GM12875 (cell line): ENCODE measurements around the gene ZNF467.

Source experiments
- H3K4me3 ChIP-seq: one replicate; pipeline ENCODE4 v1.5.1; 2011; ENCODE audit warnings: low read depth, low read length, control low read depth
- TF ChIP-seq, protein P1 (sequence below): IDR thresholded peaks from 2 replicates; pipeline ENCODE4 v1.5.1; 2011; ENCODE audit warnings: low read depth, mild to moderate bottlenecking, control low read depth, inconsistent platforms, low read length, moderate library complexity, borderline replicate concordance; ENCODE audit not compliant: insufficient read depth

ZNF467 gene

DNA sequence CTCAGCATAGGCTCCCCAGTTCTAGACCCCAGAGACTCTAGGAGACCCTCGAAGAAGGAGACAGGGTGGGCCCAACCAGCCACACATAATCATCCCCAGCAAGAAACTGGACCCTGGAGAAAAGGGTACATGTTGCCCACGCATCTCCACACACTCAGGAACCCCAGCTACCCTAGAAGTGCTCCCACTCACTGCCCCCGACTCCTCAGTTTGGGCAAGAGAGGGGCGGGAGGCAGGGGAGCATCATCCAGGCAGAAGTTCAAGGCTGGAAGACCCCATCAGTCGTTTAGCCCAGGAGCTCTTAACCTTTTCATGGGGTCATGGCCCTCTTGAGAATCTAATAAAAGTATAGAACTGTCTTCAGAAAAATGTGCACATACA, 1.8 kb upstream of the ZNF467 start:
- no peak overlapping the region for H3K4me3 ChIP-seq
- TF ChIP-seq, protein P1, sequence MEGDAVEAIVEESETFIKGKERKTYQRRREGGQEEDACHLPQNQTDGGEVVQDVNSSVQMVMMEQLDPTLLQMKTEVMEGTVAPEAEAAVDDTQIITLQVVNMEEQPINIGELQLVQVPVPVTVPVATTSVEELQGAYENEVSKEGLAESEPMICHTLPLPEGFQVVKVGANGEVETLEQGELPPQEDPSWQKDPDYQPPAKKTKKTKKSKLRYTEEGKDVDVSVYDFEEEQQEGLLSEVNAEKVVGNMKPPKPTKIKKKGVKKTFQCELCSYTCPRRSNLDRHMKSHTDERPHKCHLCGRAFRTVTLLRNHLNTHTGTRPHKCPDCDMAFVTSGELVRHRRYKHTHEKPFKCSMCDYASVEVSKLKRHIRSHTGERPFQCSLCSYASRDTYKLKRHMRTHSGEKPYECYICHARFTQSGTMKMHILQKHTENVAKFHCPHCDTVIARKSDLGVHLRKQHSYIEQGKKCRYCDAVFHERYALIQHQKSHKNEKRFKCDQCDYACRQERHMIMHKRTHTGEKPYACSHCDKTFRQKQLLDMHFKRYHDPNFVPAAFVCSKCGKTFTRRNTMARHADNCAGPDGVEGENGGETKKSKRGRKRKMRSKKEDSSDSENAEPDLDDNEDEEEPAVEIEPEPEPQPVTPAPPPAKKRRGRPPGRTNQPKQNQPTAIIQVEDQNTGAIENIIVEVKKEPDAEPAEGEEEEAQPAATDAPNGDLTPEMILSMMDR: no peak

DNA sequence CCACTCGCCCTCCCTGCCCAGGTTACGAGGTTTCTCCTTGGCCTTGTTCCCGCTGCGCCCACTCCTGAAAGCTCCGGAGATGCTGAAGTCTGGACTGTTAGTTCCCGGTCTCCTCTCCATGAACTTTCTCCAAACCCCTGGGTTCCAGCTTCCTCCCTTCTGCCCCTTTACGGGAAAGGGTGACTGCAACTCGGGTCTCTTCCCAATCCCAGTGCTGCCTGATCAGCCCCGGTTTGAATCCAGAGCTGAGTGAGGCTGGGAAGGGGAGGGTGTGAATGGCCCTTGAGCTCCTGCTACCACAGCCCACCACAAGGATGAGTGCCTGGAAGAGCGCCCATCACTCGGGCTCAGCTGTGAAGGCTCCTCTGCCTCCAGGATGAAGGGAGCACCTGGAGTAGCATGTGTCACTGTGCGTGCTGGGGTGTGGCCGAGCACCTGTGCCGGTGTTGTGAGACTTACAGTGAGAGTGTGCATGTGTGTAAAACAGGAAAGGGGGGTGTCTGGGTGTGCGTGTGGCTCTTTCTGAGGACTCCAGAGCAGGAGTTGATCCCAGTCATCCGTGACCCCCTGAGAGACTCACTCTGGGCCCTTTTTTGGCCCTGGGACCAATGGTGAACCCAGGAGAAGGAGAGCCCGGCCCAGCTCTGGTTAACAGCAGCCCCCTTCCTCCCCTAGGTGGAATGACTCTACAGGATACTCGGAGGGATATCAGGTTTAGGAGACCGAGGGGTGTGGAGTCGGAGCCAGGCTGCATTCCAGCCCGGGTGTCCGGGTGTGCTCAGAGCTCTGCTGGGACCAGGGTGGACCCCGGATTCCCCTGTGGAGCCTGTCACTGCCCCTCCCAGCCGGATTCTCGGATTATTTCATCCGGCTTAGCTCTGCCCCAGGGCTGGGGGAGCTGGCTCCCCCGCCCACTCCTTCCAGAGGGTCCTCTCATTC, 1.1 kb upstream of the ZNF467 start:
- H3K4me3 ChIP-seq: no peak overlapping the region
- TF ChIP-seq, protein P1: no peak

DNA sequence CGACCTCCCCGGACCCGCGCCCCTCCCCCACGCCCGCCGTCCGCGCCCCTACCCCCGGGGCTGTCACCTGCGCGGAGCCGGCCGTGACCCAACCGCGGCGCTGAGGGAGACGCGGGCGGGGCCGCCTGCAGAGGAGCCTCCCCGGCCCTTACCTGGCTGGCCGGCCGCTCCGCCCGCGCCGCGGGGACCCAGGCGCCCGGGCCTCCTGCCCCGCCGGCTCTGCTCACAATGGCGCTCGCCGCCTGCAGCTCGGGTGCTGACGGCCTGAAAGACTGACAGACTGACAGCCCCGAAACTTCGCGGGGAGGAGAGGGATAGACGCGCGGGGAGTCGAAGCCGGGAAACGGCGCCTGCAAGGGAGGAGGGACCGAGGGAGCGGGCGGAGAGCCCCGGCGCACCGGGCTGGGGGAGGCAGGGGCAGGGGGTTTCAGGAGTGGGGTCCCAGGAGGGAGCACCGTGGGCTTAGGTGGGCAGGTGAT, 393 bp downstream of the ZNF467 start:
- no peak overlapping the region for H3K4me3 ChIP-seq
- TF ChIP-seq, protein P1: no peak

DNA sequence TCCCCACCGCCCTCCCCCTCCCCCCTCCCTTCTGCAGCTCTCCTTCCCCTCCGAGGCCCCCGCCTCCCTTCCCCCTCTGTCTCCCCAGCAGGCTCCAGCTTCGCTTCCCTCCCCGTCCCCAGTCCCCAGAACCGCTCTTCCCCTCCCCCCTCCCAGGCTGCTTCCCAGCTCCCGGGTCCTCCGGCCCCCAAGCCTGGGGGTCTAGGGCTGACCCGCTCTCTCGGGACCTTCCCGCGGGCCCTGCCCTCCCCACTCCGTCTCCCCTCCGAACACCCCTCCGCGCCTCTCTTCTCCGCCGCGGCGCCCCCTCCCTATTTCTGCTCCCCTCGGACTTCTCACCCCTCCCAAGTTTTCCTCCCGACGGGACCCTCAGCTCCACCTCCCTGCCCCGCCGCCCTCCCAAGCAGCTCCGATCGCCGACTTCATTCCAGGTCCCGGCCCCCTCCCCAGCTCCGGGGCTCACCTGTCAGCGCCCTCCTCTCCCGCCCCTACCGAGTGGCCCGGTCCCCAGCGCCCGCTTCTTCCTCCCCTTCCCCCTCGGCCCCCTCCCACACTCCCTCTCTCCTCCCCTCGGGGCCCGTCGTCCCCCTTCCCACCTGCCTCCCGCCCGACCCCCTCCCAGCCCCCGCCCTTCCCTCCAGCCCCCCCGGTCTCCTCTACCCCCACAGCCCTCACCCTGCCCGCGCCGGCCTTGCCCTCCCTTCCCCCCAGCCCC, 990 bp downstream of the ZNF467 start:
- H3K4me3 ChIP-seq: peak overlapping the region; percentile 53
- TF ChIP-seq, protein P1: no peak

DNA sequence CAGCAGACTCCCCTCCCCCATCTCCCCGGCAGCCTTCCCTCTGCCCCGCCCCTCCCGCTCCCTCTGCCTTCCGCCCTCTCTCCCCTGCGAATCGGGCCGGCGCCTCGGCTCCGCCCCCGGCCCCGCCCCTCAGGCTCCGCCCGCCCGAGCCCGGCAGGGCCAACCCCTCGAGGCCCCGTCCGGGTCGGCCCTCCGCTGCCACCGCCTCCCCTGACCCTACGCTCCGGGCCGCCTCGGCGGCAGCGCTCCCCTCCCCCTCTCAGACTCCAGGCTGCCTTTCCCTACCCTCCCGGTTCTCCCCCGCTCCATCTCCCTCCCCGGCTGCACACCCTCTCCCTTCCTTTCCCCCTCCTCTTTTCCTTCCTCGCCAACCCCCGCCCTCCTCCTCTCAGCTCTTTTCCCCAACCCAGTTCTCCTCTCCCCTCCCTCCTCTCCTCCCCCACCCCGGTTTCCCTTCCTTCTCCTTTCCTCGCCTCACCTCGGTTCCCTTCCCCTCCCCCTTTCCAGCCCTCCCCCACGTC, 1.6 kb downstream of the ZNF467 start:
- TF ChIP-seq, protein P1: no peak
- H3K4me3 ChIP-seq: peak overlapping the region; percentile 53

DNA sequence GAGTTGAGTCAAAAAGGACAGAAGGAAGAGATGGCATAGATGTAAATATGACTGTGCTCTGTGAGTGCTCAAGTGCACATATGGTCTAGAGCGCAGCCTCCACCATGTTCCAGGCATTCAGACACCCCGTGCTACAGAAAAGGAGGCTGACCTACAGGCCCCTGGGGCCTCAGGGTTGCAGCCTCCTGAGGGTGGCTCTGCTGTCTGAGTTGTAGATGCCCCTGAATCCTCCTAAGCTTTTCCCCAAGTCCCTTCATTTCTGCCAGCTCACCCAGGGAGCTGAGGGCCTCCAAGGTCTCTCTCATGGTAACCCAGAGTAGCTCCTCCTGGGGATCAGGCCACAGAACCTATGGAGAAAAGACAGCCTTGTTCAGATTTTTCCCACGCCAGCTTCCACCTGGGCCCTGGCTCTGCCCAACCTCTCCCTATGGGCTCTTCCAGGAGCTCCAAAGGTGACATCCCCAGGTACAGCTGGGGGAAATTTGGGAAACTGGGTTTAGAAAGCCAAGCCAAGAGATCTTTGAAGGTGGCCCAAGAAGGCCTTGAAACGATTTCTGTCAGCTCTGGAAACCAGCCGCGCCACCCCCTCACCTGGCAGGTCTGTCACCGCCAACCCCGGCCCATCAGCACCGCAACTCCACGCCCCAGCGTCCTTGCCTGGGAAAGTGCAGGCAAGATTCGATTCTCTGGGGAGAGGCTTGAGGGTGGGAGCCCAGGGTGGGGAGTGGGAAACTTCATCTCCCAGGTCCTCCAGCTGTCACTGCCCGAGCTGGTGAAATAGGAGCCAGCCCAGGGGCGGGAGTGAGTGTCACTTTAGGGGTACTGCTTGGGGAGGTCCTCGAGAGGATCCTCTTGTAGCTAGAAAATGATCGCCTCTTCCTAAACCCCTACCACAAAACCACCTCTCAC, 2.4 kb downstream of the ZNF467 start:
- TF ChIP-seq, protein P1: no peak
- peak overlapping the region; percentile 2 for H3K4me3 ChIP-seq
